ENCODE measurements around the gene CACNA1A.

The CACNA1A gene

DNA sequence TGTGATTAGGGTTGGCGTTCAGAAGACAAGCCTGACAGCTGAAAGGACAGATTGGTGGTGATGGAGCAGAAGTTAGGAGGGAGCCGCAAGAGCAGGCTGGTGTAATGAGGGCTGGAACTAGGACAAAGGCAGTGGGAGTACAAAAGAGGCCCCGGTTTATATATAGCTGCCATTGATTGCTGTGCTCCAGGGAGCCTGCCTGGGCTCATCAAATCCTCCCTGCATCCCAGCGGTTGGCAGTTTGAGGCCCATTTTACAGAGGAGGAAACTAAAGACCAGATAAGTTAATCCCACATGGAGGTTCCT, 123.7 kb downstream of the CACNA1A start:
- no peak for DNase-seq (ENCODE audit: low read depth)
- no peak for TF ChIP-seq CTCF (conservative IDR thresholded peaks at IDR 0.05; ENCODE audit: control insufficient read depth, insufficient read depth, low read depth, low read length)
- H3K4me3 ChIP-seq (ENCODE audit: control insufficient read depth, low read depth, low read length) = no peak overlapping the region

GRCh38 chr19:13381827-13382632, 124.2 kb downstream of the CACNA1A start:
- no peak for DNase-seq (ENCODE audit: low read depth)
- H3K4me3 ChIP-seq (ENCODE audit: control insufficient read depth, low read depth, low read length) = no peak overlapping the region
- no peak for TF ChIP-seq CTCF (conservative IDR thresholded peaks at IDR 0.05; ENCODE audit: control insufficient read depth, insufficient read depth, low read depth, low read length)

DNA sequence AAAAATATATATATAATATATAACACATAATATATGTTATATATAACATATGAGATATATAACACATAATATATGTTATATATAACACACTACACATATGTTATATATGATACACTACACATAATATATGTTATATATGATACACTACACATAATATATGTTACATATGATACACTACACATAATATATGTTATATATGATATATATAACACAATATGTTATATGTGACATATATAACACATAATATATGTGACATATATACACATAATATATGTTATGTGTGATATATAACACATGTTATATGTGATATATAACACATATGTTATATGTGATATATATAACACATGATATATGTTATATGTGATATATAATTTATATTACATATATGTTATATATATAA, 129.7 kb downstream of the CACNA1A start:
- no peak for DNase-seq (ENCODE audit: low read depth)
- no peak for TF ChIP-seq CTCF (conservative IDR thresholded peaks at IDR 0.05; ENCODE audit: control insufficient read depth, insufficient read depth, low read depth, low read length)
- no peak overlapping the region for H3K4me3 ChIP-seq (ENCODE audit: control insufficient read depth, low read depth, low read length)

DNA sequence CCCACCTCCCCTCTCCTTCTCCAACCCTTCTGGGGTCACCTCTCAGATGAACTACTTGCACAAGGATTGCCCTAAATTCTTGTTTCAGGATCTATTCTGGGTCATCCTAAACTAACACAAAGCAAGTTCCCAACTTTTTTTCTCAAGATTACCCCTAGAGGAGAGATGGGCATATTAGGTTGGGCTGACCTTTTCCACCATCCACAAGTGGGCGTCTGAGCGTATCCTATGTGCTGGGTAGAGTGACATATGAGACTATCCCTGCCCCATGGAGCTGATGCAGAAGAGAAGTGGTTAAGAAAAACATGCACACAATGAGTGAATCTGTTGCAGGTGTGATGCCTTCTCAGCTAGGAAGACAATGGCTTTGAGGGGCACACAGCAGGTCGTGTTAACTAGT, 132.7 kb downstream of the CACNA1A start:
- TF ChIP-seq CTCF (conservative IDR thresholded peaks at IDR 0.05; ENCODE audit: control insufficient read depth, insufficient read depth, low read depth, low read length) = no peak
- no peak for DNase-seq (ENCODE audit: low read depth)
- H3K4me3 ChIP-seq (ENCODE audit: control insufficient read depth, low read depth, low read length) = no peak overlapping the region

DNA sequence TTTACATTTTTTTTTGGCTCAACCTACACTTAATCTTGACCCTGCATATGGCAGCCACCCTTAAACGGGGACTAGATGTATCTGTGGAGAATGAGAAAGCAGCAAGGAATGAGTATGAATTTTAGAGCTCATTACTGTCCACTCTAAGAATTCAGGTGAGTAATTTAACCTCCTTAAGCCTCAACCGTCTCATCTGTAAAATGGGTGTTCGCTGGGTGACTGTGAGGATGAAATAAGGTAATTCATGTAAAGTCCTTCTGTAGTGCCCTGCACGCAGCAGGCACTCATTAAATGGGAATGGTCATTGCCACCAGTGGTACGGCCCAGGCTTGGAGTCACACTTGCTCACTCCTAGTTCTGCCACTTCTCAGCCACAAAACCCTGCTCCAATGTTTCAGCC, 135.3 kb downstream of the CACNA1A start:
- H3K4me3 ChIP-seq (ENCODE audit: control insufficient read depth, low read depth, low read length) = no peak overlapping the region
- DNase-seq (ENCODE audit: low read depth) = no peak
- TF ChIP-seq CTCF (conservative IDR thresholded peaks at IDR 0.05; ENCODE audit: control insufficient read depth, insufficient read depth, low read depth, low read length) = no peak

GRCh38 chr19:13366529-13367143, 139.6 kb downstream of the CACNA1A start:
- peak; percentile 52 for DNase-seq (ENCODE audit: low read depth)
- H3K4me3 ChIP-seq (ENCODE audit: control insufficient read depth, low read depth, low read length) = no peak overlapping the region
- peak; percentile 69 for TF ChIP-seq CTCF (conservative IDR thresholded peaks at IDR 0.05; ENCODE audit: control insufficient read depth, insufficient read depth, low read depth, low read length)
